GM18502 (cell line): ENCODE measurements around the gene CHI3L2.

Source experiments
- ATAC-seq: cut with Tn5 transposase; IDR thresholded peaks from one replicate; pipeline ENCODE4 v1.9.1; 2021; ENCODE audit warnings: mild to moderate bottlenecking; ENCODE audit not compliant: unreplicated experiment, poor library complexity

The CHI3L2 gene, protein sequence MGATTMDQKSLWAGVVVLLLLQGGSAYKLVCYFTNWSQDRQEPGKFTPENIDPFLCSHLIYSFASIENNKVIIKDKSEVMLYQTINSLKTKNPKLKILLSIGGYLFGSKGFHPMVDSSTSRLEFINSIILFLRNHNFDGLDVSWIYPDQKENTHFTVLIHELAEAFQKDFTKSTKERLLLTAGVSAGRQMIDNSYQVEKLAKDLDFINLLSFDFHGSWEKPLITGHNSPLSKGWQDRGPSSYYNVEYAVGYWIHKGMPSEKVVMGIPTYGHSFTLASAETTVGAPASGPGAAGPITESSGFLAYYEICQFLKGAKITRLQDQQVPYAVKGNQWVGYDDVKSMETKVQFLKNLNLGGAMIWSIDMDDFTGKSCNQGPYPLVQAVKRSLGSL

DNA sequence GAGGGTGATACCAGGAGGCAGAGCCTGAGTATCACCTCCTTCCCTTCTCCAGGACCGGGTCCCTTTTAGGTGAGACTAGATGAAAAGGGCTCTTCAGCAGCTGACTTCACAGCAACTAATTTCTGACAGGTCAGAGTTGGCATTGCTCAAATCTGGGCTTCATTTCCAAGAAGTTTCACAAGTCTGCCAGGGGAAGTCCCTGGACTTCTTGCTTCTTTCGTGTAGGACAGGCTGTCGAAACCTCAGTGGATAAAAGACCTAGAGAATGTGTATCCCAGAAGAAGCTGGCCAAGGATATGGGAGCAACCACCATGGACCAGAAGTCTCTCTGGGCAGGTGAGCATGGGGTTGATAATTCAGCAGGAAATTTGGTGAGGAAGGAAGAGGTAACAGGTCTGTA is at the start of gene CHI3L2:
Gene CHI3L2 (plus strand): TSS at position 280 of the 400 bp plus-strand sequence. CDS start 17 bp downstream, at position 297.
- no peak for ATAC-seq

DNA sequence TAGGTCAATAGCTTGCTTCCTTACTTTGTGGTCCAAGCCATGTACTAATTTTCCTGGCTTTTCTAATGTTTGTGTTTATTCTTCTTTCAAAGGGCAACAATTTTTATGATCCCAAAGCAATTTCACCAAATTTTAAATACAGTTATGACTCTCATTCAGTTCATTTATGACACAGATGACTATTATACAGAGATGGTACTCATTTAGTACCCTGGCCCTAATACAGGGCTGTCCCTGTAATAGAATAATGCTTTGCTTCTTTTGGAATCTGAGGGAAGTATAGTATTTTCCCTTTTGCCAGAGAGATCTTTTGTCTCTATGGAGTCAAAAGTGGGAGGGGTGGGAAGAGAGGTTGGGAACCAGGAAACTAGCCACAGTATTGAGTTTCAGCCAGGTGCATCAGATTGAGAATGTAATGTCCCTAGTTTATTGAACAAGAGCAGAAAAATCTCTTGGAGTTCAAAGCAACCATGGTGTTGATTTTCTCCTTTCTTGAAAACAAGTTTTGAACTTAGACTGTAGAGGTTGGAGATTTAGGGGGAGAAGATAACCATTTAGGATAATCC is 47.5 kb upstream of the CHI3L2 start:
- ATAC-seq: no peak

DNA sequence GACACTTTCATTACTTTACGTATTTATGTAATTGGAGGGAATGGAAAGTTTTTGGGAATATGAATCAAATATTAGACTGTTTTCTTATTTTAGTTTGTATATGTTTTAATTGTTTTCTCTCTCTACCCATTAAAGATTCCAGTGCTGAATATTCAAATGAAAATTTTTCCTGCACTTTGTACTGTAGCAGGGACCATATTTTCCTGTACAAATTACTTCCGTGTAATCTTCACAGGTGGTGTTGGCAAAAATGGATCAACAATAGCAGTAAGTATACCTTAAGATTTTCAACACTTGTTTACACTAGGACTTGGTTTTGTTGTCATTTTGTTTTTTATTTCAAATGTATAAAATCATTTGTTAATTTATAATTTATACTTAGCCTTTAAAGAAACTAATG is 45.5 kb upstream of the CHI3L2 start:
- ATAC-seq: no peak

DNA sequence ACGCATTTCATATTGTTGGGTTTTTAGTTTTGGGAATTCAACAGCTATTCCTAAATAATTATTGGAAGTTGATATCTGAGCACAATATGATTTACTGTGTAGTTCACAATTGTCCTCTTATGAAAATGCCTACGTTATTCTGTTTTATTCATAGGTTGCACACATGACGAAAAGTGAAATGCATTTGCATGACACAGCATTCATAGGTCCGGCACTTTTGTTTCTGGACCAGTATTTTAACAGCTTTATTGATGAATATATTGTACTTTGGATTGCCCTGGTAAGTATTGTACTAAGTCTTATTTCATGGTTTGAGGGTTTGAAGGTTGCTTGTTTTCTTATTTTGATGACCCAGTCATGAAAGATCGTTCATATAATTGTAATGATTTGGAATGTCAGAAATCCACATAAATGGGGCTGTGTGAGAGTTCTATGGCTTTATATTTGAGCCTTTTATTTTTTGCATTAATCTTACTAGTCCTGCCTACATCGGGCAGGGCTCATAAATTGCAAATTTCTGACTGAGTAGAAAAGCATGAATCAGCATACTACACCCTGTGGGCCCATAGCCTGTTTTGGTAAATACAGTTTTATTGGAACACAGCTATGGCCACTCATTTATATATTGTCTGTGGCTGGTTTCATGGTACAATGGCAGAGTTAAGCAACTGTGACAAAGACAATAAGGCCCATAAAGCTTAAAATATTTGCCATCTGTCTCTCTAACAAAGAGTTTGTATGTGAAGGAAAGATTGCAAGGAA is 44.0 kb upstream of the CHI3L2 start:
- no peak for ATAC-seq

DNA sequence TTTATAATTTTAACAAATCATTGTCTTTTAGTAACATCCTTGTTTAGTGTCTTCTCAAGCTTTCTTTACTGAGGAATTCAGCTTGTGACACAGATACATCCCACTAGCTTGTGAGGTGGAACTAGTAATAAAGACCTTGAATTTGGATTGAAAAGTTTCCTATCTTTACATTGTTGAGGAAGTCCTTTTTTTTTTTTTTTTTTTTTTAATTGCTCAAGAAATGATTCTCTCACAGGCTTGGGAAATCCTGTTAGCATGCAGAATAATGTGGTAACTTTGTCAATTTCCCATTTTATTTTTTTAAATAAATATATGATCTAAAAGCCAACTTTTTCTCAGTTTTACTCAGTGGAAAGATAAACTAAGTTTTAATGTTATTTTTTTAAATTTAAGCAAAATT is 42.9 kb upstream of the CHI3L2 start:
- no peak for ATAC-seq

DNA sequence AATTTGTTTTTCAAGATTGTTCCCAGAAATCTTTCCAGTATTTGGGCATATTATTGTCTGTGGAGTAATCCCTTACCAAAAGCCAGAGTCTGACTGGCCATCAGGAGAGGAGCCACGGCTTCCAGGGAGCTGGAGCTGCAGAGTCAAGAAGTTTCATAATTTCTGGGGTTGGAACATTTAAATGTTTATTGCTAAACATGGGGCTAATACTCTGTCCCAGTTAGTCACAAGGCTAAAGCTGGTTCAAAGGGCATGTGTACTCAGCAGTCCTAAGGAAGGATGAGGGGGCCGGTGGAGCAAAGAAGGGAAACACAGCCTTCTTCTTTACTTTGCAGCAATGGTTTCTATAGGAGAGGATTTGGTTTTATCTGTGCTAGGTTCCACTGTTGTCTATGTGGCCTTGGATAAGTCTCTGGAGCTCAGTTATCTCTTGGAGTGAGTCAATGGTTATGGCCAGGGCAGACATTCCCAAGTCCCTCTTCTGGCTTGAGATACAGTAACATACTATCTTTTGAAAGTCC is 36.5 kb upstream of the CHI3L2 start:
- ATAC-seq: no peak

DNA sequence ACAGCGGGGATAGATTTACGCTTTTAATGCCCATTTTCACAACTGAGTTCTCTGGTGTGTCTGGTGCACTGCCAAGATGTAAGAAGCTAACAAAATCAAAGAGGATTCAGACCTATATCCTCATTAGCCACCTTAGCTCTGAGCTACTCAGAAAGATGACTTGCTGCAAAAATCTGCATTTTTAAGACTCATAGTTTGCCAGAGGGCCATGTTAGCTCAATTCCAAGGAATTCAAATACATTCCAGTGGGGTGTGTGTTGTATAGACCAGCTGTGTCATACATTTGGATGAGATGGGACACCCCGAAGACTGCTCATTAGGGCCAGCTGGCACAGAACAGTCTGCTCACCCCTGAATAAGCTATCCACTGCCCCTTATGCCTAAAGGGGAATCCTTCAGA is 36.0 kb upstream of the CHI3L2 start:
- no peak for ATAC-seq

DNA sequence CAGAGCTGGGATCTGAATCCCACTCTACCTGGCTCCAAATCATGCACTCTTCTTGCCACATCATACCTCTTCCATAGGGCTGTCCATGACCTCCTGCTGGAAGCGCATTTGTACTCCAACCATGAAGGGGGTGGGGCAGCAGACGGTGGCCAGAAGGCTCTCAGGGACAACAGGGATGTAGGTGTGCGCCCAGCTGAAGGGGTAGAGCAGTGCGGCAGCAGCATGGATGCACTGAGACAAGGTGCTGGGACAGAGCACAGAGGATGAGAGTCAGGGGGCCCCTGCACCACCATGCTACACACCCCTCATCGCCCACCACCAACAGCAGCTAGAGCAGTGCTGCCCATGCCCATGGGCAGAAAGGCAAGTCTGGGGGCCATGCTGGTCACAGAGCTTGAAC is 35.4 kb upstream of the CHI3L2 start:
- no peak for ATAC-seq

DNA sequence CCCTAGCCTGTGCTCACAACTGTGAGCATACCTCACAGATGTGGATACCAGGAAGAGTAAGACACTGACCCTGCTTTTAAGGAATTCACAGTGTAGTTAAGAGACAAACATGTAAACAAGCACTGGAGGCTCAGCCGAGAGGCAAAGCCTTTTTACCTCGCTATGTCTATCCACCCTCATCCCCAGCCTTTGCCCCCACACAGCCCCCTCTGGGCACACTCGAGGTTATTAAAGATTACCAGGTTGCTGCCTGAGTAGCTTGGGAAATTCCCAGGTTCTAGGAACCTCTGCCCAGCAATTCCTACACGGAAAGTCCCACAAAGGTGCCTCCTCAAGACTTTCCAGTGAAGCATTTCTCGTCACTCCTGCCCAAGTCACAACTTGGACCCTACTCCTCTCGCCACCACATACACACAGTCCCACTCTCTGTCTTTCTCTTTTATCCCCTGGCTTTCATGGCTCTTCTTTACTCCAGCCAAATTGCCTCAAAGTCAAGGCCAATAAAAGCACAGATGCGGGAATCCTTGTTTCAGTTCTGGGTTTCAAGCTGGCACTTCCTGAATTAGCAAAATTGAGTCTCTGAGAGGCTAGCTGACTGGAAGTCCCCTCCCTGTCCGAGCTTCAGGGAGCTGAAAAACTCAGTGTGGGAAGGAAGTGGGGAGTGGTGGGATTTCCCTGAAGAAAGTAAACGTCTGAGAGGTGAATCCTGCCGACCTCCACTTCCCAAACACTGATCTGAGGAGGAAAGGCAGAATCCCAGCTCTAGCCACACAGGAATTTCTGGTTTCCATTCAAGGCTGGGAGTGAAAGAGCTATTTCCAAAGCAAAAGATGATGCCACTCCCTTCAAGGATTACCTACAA is 34.6 kb upstream of the CHI3L2 start:
- ATAC-seq: no peak

DNA sequence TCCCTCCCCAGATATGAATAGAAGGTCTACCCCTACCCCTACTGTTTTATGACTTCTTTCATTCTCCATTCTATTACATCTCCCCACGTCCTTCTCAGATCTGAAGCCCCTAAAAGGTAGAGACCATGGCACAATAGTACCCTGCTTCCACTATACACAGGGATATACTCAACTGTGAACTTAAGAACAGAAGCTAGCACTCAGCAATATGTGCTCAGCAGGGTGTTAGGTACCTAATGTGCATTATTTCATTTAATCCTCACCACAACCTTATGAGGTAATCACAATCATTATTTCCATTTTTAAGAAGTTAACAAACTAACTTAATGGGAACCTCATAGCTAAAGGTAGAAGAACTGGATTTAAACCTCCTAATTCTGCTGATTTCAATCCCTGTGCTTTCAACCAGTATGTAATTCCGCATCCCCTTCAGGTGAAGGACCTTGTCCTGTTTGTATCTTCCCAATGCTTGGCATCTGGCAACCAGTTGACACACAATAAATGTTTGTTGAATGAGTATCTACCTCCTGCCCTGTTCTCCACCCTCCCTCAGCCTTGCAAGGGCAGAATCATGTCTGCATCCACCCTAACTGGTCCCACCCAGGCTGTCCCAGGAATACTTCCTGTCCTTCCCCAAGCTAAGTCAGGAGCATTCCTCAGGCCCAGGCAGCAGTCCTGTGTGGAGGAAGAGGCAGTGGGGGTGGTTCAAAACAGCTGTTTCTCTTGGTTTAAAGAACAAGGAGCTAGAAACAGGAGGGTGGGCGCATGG is 33.6 kb upstream of the CHI3L2 start:
- no peak for ATAC-seq

DNA sequence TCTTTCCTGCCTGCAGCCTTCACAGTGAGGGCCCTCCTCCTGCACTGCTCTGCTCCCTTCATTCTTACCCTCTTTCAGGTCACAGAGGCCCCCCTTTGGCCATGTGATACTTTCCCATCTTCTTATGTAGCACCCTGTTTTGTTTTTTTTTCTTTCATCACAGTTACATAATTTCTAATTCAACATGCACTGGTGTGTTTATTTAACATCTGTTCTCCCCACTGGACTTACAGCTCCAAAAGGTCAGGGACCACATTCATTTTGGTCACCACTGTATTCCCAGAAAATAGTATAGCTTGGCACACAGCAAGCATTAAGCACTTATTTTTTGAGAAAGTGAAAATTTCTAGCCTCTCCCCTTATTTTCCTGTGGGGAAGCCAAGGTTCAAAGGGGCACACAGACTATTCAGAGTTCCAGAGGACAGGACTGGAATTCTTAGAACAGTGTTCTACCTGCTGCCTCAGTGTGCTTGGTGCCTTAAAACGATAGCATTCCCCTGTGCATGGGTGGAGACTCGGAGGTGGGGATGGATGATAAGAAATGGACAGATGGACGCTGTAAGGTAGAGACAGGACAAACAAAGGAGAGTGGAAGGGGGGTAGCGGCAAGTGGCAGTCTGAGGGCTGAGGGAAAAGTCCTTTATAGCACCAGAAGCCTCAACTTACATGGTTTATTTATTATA is 32.4 kb upstream of the CHI3L2 start:
- ATAC-seq: no peak

DNA sequence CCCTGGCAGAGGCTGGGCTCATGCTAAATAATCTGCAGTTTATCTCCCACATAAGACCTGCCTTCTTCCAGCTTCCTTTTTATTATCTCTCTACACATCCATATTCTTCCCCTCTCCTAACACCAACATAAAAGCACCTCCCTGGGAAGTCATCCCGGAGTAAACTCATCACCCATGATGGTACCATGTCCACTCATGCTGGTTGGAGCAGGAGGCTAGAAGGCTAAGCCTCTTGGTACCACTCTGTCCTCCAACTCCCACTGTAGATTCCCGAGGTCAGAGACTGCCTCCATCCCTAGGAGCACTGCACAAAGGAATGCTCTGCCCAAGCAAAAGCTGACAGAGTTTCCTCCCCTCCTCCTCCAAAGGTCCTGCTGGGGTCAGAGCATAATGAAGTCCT is 31.3 kb upstream of the CHI3L2 start:
- ATAC-seq: no peak

DNA sequence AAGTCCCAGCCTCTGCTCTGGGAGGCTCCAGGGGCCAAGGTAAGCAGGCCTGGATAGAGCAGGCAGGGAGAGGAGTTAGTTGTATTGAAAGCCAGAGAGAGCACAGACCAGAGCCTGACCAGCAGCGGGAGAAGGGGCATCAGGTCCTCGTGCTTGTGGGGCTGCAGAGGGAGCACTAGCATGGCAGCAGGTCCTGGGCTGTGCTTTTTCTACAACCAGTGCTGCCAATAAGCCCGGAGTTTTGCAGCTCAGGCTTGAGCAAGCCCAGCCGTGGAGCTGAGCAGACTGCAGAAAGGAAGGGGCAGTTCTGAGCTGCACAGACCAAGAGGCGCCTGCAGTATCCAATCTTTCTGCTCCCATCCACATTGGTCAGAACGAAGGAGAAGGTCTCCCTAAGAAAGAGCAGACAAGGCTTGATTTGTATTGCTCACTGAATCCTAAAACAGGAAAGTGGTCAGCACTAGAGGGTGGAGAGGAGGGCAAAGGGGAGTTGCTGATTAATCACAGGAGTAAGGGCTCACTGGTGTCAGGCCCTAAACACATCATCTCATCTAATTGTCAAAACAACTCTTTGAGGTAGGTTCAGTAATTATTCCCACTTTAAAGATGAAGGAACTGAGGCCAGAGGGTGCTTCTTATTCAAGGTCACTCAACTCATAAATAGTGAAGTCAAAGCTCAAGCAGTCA is 29.8 kb upstream of the CHI3L2 start:
- ATAC-seq: no peak

DNA sequence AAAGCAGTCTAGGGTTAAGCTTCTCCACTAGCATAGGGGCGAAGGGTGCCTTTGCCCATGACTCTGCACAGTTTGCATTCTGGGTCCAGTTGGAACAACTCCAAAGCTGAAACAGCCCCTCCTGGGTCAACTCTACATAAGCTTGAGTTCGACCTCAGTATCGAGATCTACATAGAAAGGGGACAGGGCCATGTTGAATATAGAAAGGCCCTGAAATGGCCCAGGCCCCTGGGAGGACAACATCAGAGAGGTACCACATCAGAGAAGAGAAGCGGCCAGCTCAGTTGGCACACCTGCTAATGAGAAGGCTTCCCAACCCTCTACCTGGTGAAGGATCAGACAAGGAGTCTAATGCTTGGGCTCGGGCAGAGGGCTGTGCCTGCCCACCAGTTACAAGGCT is 28.7 kb upstream of the CHI3L2 start:
- ATAC-seq: no peak

DNA sequence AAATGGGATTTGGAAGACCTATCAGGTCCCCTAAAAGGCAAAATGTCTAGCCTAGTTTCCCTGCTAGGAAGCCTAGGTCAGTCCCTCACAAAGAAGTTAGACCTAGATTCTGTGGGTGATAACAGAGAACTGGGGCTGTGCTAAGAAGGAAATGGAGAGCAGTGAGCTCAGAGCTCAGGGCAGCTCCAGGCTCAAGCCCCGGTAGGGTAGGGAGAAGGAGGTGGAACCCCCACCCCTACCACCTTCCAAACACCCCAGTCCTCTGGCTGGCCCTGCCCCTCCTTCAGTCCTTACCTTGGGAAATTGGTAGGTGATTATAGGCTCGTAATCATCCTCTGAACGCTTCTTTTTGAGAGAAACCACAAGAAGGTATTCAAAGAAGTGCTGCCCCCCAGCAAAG is 28.2 kb upstream of the CHI3L2 start:
- ATAC-seq: no peak

DNA sequence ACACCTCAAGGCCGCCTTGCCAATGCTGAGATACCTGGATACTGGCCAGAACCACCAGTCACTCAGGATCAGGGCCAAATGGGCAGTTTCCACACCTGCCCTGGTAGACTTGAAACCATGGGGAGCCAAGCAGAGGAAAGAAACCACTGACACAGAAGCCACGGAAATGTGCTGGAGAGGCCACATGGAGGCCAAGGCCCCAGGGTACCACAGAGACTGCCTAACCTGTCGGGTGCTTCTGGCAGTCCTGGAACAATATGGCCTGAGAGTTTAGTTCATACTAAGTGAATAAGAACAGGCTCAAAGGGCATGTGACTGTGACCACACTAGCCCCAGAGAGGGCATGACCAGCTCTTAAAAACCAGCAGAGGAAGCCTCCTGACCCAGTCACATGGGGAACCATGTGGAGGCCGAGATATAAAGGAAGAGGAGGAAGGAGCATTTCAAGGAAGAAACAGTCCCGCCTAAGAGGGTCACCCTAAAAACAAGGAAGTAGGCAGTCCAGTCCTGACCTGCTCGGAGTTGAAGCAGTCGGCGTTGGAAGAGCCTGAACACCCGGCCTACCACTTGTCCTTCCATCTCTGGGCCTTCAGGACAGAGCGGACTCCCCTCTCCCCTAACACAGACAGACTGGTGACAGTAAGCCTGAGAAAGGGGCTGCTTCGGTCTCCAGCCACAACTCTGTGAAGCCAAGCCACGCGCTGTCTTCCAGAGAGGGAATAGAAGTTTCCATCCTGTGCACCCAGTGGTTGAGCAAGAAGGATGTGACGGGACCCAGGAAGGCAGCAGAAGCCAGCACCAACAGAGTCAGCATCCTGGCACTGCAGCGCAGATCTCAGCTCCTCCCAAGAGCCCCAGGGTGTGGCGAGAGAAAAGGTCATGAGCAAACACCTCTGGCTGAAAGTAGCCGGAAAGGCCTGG is 27.4 kb upstream of the CHI3L2 start, which contains the start of gene DENND2D:
Gene DENND2D (minus strand): TSS at position 766 of the 921 bp plus-strand sequence. CDS start 187 bp downstream, at position 579.
- no peak for ATAC-seq

DNA sequence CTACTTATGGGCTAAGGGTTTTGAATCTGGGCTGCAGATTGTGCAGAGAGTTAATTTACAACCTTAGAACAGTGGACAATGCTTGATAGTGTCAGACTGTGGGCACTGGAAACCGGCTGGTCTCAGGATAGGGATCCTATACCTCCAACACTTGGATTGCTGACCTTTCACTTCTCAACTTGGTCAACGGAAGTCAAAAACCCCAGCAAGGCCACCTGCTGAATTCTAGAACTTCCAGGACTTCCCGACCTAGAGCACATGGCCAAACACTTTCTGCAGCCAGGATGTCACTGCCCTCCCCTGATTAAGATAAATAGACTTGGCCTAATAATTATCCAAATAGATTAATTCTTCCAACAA is 26.7 kb upstream of the CHI3L2 start:
- ATAC-seq: no peak
